NCI-H82 treated with DMSO at 0.1 percent for 48 hours (cell line): ENCODE data around the gene KIF4A.

ENCODE experiments used
- DNase-seq: peaks from one replicate; lab custom pipeline; 2025; ENCODE audit not compliant: unreplicated experiment; lab: John Stamatoyannopoulos, UW

The KIF4A gene

DNA sequence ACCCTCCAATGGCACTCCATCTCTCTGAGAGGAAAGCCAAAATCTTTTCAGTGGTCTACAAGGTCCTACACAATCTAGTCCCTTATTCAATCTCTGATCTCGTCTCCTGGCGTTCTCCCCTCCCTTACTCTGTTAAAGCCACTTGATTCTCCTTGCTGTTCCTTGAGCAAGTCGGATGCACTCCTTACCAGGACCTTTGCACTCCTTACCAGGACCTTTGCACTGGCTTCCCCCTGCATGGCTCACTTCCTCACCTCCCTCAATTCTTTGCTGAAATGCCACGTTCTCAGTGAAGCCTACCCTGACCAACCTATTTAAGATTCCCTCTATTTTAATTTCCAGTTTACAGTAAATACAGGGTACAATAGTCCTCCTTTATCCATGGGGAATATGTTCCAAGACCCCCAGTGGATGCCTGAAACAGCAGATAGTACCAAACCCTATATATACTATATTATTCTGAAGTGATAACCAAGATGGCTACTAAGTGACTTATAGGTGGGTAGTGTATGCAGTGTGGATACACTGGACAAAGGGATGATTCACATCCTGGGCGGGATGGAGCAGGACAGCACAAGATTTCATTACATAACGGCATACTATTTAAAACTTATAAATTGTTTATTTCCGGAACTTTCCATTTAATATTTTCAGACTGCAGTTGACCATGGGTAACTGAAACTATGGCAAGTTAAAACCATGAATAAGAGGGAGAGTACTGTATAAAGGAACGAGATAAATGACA is 148.2 kb downstream of the KIF4A start:
- DNase-seq: no peak

DNA sequence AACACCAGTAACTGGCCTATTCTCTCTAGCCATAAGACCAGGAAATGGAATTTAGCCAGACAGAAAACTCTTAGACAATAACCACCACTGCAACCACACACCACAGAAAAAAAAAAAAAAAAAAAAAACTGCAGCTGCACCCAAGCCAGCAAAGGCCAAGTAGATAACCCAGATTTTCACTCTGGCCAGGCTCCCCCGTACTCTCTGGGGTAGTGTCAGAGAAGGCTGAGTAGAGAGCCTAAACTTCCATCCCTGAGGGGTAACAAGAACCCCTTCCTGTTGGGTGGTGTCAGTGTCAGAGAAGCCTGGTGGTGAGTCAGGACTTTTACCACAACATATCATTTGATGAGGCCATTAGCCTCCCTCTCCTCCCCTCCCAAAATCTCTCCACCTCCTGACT is 149.1 kb downstream of the KIF4A start:
- no peak for DNase-seq

DNA sequence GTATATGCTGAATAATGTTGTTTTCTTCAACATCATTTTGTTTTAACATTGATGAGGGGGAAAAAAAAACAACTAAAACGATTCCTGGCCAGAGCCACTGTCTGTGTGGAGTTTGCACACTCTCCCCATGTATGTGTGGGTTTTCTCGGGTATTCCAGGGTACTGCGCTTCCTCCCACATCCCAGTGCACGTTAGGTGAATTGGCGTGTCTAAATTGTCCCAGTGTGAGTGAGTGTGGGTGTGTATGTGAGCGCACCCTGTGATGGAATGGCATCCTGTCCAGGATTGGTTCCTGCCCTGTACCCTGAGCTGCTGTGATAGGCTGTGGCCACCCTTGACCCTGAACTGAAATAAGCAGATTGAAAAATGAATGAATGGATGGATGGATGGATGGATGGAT is 152.3 kb downstream of the KIF4A start:
- no peak for DNase-seq

DNA sequence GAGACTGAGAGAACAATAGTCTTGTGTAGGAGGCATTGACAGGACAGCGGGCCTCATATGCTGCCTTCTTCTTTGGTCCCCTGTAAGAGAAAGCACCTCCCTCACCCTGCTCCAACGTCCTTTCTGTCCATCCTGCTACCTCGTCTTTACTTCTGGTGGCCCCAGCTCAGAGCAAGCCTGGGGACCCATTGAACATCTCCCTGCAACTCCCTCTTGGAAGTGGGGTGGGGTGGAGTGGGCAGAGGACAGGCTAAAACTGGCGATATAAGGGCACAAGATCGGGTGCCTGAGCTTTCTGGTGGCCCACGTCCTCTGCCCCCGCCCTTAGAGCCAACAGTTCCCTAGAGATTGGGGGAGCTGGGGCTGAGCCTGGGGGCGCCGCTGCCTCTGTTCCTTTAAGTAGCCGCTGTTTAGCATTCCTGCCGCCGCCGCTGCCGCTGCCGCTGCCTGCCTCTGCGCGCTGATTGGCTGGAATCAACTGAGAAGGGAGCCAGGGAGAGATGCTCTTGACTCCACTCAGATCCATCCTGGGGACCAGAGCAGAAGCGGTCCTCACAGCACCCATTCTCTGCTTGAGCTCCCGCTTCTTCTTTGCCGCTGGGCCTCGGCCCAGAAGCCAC is 154.5 kb downstream of the KIF4A start, which contains the start of gene DLG3:
Gene DLG3, plus strand, starts transcription at position 510 of the 620 bp plus-strand sequence. CDS start 367 bp downstream, outside the sequence.
- DNase-seq: peak; percentile 5

DNA sequence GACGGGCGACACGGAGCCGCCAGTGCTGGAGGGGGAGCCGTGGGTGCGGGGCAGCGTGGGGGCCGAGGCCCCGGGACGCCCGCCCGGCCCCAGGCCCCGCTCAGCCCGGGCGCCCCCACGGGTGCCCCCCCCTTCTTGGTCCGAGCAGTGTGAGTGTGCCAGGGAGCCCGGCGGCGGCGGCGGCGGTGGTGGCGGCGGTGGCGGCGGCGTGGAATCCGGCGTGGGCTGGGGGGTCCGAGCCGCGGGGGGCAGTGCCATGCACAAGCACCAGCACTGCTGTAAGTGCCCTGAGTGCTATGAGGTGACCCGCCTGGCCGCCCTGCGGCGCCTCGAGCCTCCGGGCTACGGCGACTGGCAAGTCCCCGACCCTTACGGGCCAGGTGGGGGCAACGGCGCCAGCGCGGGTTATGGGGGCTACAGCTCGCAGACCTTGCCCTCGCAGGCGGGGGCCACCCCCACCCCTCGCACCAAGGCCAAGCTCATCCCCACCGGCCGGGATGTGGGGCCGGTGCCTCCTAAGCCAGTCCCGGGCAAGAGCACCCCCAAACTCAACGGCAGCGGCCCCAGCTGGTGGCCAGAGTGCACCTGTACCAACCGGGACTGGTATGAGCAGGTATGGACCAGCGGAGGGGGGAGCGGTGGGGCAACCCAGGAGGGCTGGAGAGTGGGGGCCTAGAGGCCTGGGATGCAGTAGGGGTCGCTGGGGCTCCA is 155.2 kb downstream of the KIF4A start:
- DNase-seq: no peak

DNA sequence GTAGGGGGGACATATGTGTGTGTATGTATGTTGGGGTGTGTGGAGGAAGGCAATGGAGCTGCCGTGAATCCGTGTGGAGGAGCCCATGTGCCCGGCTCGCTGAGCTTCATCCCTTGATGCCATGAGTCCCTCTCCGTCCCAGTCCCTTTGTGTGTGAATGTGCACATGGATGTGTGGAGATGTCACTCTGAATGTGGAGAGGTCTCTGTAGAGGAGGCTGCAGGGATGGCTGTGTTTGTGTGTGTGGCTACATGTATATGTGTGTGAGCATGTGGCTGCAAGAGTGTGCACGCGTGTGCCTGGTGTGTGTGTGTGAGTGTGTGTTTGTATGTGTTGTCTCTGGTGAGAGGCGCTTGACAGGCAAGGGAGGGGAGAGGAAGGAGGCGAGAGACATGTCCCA is 156.0 kb downstream of the KIF4A start:
- DNase-seq: no peak

DNA sequence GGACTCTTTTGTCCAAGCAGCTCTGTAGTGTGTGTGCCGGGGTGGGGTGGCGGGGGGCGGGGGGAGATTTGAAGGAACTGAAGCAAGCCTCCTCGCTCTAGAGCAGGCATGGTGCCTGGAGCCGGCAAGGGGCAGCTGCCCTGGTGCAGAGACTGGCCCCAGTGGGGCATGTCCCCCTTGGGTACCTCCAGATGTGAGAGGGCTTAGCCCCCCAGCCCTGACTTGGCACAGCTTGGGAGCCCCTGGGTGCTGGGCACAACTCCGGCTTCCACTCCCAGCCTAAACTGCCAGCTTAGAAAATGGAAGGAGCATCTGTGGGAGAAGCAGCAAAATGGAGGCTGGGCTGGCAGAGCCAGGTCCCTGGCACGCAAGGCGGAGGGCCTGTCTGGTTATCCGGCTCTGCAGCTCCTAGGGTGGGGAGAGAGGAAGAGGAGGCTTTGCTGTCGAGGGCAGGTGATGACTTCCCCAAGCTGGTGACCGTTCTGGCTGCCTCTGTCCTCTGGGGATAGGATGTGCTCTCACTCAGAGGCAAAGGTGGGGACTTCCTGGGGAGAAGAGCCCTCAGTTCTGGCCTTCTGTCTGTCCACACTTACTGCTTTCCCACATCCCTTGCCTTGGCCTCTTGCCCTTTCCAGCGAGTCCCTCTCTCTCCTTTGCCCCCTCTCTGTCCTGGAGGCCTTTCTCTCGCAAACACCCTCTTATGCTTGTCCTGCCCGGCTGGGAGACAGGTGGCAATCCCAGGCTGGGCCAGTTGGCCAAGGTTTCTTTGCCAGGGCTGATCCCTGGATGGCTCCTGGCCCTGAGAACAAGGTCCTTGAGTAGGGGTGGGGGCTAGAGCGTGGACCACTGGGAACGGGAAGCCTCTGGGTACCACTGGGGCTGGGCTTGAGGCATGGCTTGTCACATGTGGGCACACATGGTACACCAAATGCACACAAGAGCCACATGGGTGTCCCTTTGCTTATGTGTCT is 156.8 kb downstream of the KIF4A start:
- DNase-seq: no peak

DNA sequence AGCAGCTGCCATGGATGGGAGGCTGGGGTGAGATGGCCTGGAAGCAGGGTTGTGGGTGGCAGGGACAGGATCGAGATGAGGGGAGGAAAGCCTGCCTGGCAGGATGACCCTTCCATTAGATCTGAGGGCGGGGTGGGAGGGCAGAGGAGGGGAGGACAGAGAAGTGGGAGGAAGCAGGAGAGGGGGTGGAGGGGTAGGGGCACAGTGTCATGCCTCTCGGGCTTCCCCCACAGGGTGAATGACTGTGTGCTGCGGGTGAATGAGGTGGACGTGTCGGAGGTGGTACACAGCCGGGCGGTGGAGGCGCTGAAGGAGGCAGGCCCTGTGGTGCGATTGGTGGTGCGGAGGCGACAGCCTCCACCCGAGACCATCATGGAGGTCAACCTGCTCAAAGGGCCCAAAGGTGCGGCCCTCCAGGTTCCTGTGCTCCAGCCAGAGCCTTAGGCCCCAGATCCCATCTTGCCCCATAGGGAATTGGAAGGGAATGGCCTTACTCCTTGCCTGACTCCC is 159.6 kb downstream of the KIF4A start:
- no peak for DNase-seq

DNA sequence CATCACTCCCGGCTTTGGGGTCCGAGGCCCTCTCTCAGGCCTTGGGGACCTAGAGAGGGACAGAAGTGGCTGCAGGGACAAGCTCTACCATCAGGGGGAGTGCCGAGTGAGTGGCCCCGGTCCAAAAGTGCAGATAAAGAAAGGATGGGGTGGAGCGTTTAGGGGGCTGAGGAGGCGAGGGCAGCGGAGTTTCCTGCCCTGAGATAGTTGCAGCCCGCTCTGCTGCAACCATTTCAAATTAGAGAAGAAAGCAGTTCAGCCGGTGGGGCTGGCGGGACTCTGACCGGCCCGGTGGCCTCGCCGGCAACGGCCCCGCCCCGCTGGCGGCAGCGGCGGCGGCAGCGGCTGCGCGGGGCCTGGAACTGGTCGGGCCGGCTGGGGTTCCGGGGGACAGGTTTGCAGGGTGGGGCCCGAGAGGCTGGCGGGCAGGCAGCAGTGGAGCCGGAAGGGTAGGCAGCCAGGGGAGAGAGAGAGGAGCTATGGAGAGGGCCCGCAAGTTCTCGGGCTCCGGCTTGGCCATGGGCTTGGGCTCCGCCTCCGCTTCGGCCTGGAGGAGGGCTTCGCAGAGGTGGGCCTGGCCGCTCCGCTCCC is 162.3 kb downstream of the KIF4A start:
- DNase-seq: peak; percentile 18

DNA sequence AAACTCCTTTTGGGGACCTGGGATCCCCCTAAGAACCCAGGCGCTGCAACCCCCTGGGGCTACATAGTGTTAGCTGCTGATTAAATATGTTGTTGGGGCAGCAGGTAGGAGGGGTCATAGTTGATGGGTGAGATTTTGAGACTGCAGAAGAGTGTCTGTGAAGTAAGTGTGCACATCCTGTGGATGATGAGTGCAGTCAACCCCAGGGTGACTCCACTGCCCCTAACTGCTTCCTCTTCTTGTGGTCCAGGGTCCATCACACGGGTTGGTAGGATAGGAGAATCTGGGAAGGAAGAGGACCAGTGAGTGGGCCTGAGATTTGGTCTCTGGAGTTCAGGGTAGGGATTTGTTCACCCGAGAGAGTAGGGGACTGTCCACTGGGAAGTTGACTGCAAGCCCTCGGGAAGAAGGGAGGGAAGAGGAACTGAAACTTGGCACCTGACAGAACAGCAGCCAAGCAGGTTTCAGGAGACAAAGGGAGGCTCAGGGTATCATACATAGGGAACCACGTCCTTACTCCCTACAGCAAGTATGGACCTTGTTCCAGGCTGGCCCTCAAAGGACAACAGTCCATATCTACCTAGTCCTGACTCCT is 163.2 kb downstream of the KIF4A start:
- DNase-seq: no peak

DNA sequence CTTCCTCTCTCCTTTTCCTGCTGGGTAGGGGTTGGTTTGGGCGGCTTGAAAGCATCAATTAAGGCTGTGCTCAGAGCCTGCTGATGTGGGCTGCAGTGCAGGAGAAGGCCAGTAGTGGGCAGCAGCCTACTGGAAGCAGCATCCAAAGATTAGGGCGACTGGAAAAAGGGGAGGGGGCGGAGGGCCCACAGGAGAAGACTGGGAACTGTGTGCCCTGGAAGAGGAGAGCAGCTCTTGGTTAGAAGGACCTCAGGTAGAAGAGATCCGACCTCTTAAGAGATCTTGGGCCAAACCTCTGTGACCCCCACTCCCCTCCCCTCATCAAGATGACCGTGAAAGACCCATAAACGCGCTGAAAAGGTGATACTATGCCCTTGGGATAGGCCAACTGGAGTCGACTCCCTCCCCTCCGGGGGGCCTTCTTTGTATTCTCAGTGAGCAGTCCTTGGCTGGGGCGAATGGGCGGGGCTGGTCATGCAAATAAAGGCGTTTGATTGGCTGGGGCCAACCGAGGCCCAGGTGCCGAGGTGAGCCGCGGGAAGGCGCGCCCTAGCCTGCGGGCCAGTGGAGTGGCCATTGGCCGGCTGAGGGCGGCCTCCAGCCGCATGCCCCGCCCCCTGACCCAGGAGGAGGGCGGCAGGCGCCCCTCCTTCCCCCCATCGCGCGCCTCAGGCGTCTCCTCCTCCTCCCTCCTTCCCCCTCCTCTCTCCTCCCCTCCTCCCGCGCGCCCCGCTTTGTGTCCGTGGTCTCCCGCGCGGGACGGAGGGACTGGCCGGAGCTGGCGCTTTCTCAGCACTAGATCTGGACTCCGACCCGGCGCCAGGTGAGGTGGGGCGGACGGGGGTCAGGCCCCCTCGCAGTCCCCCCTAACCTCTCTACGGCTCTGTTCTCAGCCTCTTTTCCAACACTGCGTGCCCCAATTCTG is 164.8 kb downstream of the KIF4A start:
- DNase-seq: peak; percentile 87

DNA sequence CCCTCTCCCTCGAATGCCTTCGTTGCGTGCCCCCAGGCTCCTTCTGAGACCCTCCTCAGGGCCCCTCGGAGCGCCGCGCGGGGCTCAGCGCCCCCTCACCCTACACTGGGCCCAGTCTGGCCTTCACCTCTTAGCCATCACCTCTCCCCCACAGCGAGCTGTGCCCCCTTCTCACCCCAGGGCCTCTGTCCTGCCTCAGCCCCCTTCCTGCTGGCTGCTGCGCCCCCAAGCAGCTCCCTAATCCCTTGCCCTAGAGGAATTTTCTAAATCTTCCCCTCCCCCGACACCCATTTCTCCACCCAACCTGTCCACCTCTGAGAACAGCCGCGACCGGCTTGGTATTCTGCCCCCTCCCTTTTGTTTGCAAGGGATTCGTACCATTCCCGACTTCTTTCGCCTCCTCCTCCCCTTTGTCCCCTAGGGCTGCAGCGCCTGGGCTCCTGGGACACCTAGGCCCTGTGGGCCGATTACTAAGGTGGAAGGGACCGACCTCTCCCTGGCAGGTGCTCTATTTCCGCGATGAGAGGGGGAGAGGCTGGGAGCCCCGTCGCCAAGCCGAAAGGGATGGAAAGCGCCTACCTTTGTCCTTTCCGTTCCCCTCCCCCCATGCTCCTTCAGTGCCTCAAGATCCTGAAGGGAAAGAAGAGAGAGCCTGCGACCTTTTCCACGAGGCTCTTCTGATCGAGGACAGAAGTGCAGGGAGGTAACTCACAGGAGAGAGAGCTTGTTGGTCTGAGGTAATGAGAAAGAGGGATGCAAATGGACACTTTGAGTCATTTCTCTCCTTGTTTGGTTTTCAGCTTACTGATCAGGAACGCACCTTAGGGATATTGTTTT is 165.7 kb downstream of the KIF4A start:
- no peak for DNase-seq

DNA sequence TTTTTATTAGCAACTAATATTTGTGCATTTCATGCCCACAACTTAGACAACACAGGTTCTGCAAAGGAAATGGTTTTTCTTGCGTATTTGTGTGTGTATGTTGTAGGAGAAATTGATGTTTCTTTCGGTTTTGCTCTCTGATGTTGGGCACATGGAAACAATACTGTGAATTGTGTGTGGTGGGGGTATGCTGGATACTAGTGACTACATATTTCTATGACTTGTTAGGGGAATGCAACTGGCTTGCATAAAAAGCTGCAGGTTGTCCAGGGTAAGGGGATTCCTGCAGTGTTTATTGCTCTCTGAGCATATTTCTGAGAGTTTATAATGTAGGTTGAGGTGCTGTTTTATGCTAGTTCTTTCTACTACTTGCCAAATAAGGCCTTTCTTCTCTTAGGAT is 166.4 kb downstream of the KIF4A start:
- DNase-seq: no peak

DNA sequence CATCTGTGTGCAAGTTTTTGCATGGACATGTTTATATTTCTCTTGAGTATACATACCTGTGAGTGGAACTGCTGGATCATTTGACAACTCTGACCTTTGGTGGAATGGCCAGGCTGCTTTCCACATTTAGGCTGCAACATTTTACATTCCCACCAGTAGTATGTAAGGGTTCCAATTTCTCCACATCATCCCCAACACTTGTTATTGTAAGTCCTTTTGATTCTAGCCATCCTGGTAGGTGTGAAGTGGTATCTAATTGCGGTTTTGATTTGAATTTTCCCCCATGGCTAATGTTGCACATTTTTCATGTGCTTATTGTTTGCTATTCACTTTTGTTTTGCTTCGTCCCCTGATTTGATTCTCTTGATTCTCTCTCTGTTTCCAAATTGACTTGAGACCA is 171.1 kb downstream of the KIF4A start:
- DNase-seq: no peak

DNA sequence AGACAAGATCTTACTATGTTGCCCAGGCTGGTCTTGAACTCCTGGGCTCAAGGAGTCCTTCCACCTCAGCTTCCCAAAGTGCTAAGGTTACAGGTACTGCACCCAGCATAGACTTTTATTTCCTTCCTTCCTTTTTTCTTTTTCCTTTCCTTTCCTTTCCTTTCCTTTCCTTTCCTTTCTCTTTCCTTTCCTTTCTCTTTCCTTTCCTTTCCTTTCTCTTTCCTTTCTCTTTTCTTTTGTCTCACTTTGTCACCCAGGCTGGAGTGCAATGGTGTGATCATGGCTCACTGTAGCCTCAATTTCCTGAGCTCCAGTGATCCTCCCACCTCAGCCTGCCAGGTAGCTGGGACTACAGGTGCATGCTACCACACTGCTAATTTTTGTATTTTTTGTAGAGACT is 174.1 kb downstream of the KIF4A start:
- no peak for DNase-seq

DNA sequence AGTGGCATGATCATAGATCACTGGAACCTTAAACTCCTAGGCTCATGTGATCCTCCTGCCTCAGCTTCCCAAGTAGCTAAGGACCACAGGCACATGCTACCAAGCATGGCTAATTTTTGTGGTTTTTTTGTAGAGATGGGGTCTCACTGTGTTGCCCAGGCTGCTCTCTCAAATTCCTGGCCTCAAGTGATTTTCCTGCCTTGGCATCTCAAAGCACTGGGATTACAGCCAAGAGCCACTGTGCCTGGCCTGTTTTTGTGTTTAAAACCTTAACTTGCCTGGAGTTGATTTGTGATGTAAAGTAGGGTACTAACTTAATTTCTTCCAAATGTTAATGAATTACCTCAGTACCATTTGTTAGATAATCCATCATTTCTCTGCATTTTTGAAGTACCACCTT is 177.1 kb downstream of the KIF4A start:
- no peak for DNase-seq

DNA sequence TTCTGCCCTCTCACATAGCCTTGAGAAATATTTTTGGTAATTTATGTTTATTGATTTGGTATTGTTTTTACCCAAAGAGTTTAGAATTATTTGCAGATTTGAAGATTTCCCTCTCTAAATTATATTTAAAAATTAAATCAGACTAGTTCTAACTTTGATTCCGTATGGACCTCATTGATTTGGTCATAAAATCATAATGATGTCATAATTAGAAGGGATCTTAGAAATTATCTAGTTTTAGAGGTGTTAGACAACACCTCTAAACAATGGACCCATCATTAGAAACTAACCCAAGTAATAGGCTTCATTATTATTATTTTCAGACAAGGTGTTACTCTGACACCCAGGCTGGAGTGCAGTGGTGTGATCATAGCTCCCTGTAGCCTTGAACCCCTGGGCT is 178.8 kb downstream of the KIF4A start:
- DNase-seq: no peak
